ENCODE data around the gene ACTR6. TPM values are rescaled to one million over a fixed set of nuclear protein-coding genes. Genes with fewer than 3 reads are reported as not detected.

Gene ACTR6
- total and polyA plus RNA-seq, 2 of the 4 experiments (the other 2 are of a cell fraction): 9.7 to 10.2 TPM

GRCh38 chr12:100199023-100199346 lies 1.6 kb upstream of the ACTR6 start:
- Histone ChIP-seq H2AK5ac (ENCODE audit: low read depth, low read length) (no peak overlapping the region), H3K14ac (replicated peaks; ENCODE audit: low read depth, low read length) (no peak overlapping the region), H2BK20ac (ENCODE audit: low read depth, low read length) (no peak overlapping the region), H4K20me1 (ENCODE audit: insufficient read depth, low read length) (no peaks in the 10 kb centered on the region), H3K27me3 (ENCODE audit: control insufficient read depth, insufficient read depth, low read length) (no peaks in the 10 kb centered on the region), H3K9ac (ENCODE audit: low read depth, low read length) (no peak overlapping the region), H3K4ac (ENCODE audit: low read depth, low read length) (no peak overlapping the region), H2BK15ac (ENCODE audit: low read depth, low read length) (no peak overlapping the region), H4K91ac (ENCODE audit: insufficient read depth, low read depth, low read length) (no peak overlapping the region), H3K56ac (ENCODE audit: extremely low read depth, insufficient read depth, low read length) (no peak overlapping the region), H3K18ac (ENCODE audit: low read depth, low read length) (no peak overlapping the region), H3K4me3 (ENCODE audit: insufficient read depth, low read depth, low read length) (peak overlapping the region; percentile 78), H3K27ac (ENCODE audit: insufficient read depth, low read length) (no peak overlapping the region), H2AFZ (replicated peaks; ENCODE audit: low read length, poor library complexity) (peak overlapping the region; percentile 97), H3K9me1 (ENCODE audit: insufficient read depth, low read length) (no peaks in the 10 kb centered on the region; the same call in 1 of the 2 replicates), H3K79me1 (ENCODE audit: low read depth in 1 of 2, low read length in 2 of 2) (peaks cover 0 to 15% of the 10 kb centered on the region in 2 experiments; a peak in 2 of 4 replicates), H2AK9ac (replicated peaks; ENCODE audit: low read depth, low read length, poor library complexity) (peak overlapping the region; percentile 44), H2BK5ac (ENCODE audit: low read depth, low read length, poor library complexity, severe bottlenecking) (no peak overlapping the region), H2BK120ac (ENCODE audit: low read depth, low read length) (no peak overlapping the region), H3K4me1 (ENCODE audit: control insufficient read depth, insufficient read depth, low read length) (peaks cover 2% of the 10 kb centered on the region; the same call in 1 of the 2 replicates), H4K8ac (ENCODE audit: low read depth in 2 of 2, low read length in 2 of 2) (peak overlapping the region; percentile 30 to 35; a peak in 1 of 4 replicates), H3K23ac (ENCODE audit: low read depth, low read length) (no peak overlapping the region), H3K9me3 (ENCODE audit: control insufficient read depth, insufficient read depth, low read length) (no peaks in the 10 kb centered on the region), H3K36me3 (ENCODE audit: control insufficient read depth, insufficient read depth, low read length) (peaks cover 1% of the 10 kb centered on the region; the same call in 1 of the 2 replicates), H4K5ac (ENCODE audit: low read depth, low read length) (0 out of 2 replicates have a peak overlapping the region, but pooled peaks have one; percentile 25), H3K4me2 (ENCODE audit: low read depth, low read length) (peak overlapping the region; percentile 74; the same call in 1 of the 2 replicates)
- ATAC-seq (ENCODE audit: low read depth) (no peak), DNase-seq (no peak)
- CTCF ChIA-PET: no interaction called here
- POLR2A ChIA-PET (ENCODE audit: unreplicated experiment): no interaction called here
- BruUV-seq (replicated peaks): no TSS peak
- dilution Hi-C loops (cut with HindIII; ENCODE audit: low sequenced_read_pairs, unreplicated experiment): no loop called here
- WGBS, 2 experiments (ENCODE audit: extremely low coverage in 2 of 2, insufficient read length in 1 of 2): 24% methylated on average over 3 of the region's 6 CpGs; no CpG with 5 or more reads in 1 of the 2 experiments
- TF ChIP-seq RAD21 (IDR thresholded peaks at IDR 0.05; ENCODE audit: low read length) (no peak), USF2 (IDR thresholded peaks at IDR 0.05; ENCODE audit: low read depth, low read length) (no peak)
- intact Hi-C loops (cut with micrococcal nuclease): no loop called here
- in situ Hi-C loops (cut with MboI; ENCODE audit: low sequenced_read_pairs): no loop called here

Measured in IMR-90 (cell line).